Stimulated activated CD4-positive, alpha-beta T cell treated with anti-CD3 and anti-CD28 coated beads, TNF-alpha, amount 100 ng/mL, for 24 hours (primary cell): ENCODE data around the gene CPZ.

Experiments
- DNase-seq, 3 experiments: peaks; one replicate each; pipeline ENCODE4 v3.0.0-alpha.2; 2020; ENCODE audit warnings: low read depth in 3 of 3

CPZ gene

GRCh38 chr4:8580321-8581093, 12.1 kb upstream of the CPZ start, which contains the start of gene GPR78:
TSS of gene GPR78 (plus strand) at chr4:8580392. CDS start at chr4:8580983, 591 bp downstream.
- peak in 1 of 3 experiments; percentile 38 for DNase-seq

DNA sequence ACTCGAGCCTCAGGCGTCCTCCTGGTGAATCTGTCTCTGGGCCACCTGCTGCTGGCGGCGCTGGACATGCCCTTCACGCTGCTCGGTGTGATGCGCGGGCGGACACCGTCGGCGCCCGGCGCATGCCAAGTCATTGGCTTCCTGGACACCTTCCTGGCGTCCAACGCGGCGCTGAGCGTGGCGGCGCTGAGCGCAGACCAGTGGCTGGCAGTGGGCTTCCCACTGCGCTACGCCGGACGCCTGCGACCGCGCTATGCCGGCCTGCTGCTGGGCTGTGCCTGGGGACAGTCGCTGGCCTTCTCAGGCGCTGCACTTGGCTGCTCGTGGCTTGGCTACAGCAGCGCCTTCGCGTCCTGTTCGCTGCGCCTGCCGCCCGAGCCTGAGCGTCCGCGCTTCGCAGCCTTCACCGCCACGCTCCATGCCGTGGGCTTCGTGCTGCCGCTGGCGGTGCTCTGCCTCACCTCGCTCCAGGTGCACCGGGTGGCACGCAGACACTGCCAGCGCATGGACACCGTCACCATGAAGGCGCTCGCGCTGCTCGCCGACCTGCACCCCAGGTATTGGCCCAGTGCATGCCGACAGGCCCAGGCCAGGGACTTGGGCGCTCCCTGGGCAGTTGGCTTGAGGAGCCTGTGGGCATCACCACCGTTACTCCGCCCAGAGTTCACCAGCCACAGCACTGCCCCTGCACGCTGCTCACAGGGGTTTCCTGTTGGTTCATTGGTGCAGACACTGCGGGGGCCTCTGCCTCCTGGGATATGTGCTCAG, 11.3 kb upstream of the CPZ start:
- DNase-seq: no peak

GRCh38 chr4:8582016-8582415, 10.5 kb upstream of the CPZ start:
- DNase-seq: no peak

- DNase-seq: no peak
These were observed 10.1 kb upstream of the CPZ start for GRCh38 chr4:8582436-8582835.

DNA sequence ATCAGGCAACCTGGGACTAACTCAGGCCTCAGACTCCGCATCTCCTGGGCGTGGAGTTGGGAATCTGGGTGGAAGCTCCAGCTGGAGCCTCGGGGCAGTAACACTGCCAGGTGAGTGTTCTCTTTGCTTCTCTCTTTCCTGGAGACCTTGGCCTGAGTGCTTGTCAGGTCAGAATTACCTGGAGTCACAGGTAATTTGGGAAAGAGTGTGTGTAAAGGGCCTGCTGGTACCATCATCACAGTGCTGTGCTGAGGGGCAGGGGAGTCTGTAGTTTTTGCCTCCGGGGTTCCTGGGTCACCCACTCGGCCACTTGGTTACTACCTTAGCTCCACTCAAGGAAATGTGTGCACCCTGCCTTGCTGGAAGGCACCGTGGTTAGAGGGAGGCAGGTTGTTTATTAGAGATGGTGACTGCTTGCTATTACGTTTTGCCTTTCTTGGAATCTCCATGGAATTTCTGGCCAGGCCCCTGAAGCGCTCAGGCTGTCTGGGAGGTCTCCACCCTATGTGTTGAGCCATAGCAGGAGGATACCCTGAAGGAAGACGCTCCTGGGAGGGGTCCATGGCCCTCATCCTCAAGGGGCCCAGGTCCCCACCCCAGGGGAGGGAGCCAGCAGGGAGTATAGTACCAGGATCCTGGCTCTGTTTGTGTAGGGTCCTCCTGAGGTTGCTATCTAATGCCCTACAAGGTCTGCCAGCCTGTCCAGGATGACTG, 9.5 kb upstream of the CPZ start:
- DNase-seq: no peak

DNA sequence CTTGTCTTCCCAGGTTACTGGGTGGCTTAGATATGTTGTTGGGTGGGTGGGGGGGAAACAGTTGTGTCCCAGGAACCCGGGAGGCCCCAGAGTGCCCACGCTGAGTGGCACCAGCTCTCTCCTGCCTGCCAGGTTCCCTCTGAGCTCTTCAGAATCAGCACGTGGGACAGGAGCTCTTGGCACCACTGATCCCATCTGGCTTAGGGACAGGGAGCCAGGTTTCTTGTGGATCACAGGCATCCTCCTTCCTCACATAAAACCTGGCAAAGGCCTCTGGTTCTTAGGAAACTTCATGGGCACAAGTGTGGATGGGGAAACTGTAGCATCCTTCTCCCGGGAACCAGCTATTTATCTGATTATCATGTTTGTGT, 8.9 kb upstream of the CPZ start:
- DNase-seq: no peak

- DNase-seq: no peak
These were observed 7.4 kb upstream of the CPZ start for GRCh38 chr4:8585186-8585585.

DNA sequence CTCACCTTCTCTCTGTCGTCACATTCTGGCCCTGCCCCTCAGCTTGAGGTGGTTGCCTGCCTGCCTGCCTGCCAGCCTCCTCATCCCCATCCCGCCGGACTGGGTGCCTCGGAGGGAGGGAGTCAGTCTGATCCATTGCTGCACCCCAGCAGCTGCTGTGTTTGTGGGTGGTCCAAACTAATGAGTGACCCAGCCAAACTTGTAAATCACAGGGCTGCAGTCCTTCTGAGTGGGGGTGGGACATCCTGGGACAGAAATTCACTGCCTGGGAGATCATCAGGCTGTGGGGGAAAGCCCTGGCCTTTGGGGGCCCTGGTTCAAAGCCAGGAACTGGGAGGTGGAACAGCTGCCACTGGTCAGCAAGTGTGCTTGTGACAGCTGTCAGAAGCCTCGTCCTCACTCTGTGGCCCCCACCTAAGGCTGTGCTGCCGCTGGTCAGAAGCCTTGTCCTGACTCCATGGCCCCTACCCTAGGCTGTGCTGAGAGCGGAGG, 6.8 kb upstream of the CPZ start:
- no peak for DNase-seq

DNA sequence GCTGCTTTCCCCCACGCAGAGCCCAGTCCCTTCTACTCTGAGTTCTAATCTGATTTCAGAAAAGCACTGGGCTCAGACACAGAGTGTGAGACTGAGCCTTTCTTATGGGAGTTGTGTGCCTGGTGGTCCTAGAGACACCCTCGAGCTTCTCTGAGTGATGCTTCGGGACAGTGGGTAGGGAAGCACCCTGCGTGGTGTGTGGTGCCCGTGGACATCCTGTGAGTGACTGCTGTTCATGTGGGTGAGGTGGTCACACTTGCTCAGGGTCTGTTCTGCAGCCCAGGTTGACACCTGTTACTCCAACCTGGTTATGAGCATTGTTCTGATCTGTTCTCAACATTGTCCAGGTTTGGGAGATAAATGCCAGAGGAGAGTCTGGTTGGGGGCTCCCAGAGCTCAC, 6.3 kb upstream of the CPZ start:
- DNase-seq: no peak

- DNase-seq: no peak
These were observed 5.7 kb upstream of the CPZ start for GRCh38 chr4:8586671-8587468.

GRCh38 chr4:8587469-8588195, 4.9 kb upstream of the CPZ start:
- no peak for DNase-seq

DNA sequence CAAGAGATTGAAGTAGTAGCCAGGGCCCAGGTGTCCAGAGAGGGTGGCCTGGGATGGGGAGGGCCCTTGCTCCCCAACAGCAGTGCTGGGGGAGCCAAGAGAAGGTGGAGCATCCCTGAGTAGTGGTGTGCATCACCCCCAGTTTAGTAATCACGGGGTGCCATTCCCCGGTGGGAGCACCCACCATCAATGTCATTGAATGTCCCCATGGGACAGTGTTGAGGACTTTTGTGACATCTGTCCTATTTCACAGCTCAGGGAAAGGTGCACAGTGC, 4.4 kb upstream of the CPZ start:
- no peak for DNase-seq

- no peak for DNase-seq
These were observed 3.2 kb upstream of the CPZ start for GRCh38 chr4:8589336-8589735.

DNA sequence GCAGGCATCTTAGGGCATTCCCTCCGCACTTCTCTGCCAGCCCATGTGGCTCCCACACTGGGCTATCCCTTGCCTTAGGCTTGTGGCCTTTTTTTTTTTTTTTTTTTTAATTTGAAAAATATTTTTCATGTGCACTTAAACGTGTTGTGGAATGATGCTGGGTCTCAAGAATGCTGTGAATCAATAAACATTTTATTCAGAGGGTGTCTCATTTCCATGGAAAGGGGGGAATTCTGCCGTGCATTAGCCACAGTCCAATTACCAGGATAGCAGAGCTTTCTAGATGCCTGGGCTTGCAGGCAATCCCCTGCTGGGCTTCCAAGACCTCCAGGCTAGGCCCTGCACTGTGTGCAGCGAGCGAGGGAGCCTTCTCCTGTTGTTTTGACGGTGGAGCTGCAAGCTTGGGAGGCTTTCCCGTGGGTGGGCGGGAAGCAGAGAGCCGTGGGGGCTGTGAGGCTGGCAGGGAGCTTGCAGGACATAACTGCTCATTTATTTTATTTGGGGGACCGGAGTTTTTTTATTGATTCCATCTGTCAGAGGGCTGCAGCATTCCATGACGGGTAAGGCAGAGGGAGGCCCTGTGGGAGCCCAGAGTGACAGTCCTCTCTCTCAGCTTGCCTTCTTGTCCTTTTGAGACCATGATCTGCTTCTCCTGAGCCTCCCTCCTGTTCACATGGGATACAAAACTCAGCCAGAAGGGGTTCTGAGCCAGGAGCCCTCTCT, 2.6 kb upstream of the CPZ start:
- DNase-seq: no peak

- no peak for DNase-seq
These were observed 2.1 kb upstream of the CPZ start for GRCh38 chr4:8590546-8590880.

DNA sequence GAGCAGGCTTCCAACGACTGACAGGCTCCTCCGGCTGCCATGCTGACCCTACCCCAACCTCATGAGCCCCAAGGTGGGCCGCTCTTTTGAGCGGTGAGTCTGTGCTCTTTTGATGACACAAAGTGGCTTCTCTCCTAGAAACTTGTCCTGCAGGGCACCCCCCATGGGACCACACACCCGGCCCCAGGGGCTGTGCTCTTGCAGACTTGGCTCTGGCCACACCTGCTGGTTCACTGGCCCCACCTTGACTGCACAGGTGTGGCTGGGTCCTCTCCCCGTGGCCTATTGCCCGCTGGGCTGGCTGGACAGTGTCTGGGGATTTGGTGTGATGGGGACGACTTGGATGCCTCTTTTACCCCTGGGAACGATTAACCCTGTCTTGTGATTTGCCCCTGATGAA, 1.5 kb upstream of the CPZ start:
- no peak for DNase-seq

DNA sequence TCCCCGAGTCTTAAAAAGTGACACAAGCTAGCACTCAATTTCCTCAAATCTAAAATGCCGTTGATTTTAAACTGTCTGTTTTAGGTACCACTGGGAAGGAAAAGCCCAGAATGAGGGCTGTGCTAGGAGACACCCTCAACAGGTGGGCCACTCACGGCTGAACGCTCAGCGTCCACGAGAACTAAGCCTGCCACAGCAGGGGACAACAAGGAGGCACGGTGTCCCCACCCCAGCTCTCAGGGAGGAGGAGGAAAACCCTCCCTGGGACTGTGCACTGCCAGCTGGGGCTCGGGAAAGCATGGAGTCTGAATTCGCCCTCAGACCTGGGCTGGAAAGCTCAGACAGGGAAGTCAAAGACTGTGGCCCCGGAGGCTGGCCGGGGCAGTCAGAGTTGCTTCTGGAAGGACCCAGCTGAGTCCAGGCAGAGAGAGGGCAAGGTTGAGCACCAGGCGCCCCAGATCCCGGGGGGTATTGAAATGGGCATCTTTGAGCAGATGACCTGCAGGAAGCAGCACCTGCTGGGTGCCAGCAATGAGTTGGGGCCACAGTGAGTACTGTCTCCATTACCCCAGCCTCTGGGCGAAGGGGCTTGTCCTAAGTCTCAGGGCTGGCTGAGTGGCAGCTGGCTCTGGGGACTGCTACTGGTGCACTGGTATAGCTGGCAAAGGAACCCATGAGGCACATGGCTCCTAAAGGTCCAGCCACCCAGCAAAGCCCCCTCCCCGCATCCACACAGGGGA, 769 bp upstream of the CPZ start:
- no peak for DNase-seq

GRCh38 chr4:8593264-8594096, 915 bp downstream of the CPZ start:
- no peak for DNase-seq
